Smooth muscle cell (in vitro differentiated cells): ENCODE measurements around the gene BSX. TPM values are rescaled to one million over a fixed set of nuclear protein-coding genes. Genes with fewer than 3 reads are reported as not detected.

Source experiments
- DNase-seq: peaks from one replicate; lab custom pipeline; 2025; ENCODE audit not compliant: unreplicated experiment; lab: John Stamatoyannopoulos, UW
- H2AFZ ChIP-seq: fragments of 200-600 bp; sonication (generic); 2 replicates; pipeline ENCODE4 v1.6.0; 2016; ENCODE audit warnings: antibody characterized with exemption, low read depth, mild to moderate bottlenecking
- H3F3A ChIP-seq: fragments of 200-600 bp; sonication (generic); 2 replicates; pipeline ENCODE4 v1.6.0; 2017; ENCODE audit warnings: antibody characterized with exemption, low read depth
- H3K27ac ChIP-seq: fragments of 200-600 bp; sonication (generic); 2 replicates; pipeline ENCODE4 v1.5.1; 2016; ENCODE audit warnings: low read depth, mild to moderate bottlenecking
- H3K27me3 ChIP-seq: fragments of 200-600 bp; sonication (generic); 2 replicates; pipeline ENCODE4 v1.6.1; 2016; ENCODE audit warnings: low read depth, mild to moderate bottlenecking
- H3K36me3 ChIP-seq: fragments of 200-600 bp; sonication (generic); 2 replicates; pipeline ENCODE4 v1.5.1; 2016; ENCODE audit warnings: low read depth
- H3K4me1 ChIP-seq: fragments of 200-600 bp; sonication (generic); 2 replicates; pipeline ENCODE4 v1.5.1; 2016; ENCODE audit warnings: low read depth
- H3K4me2 ChIP-seq: fragments of 200-600 bp; sonication (generic); 2 replicates; pipeline ENCODE4 v1.6.0; 2016; ENCODE audit warnings: mild to moderate bottlenecking
- H3K4me3 ChIP-seq: fragments of 200-600 bp; sonication (generic); 2 replicates; pipeline ENCODE4 v1.5.1; 2016; ENCODE audit warnings: mild to moderate bottlenecking
- H3K79me2 ChIP-seq: fragments of 200-600 bp; sonication (generic); 2 replicates; pipeline ENCODE4 v1.6.0; 2016; ENCODE audit warnings: low read depth, mild to moderate bottlenecking
- H3K9ac ChIP-seq: fragments of 200-600 bp; sonication (generic); 2 replicates; pipeline ENCODE4 v1.6.0; 2016; ENCODE audit warnings: low read depth
- H3K9me3 ChIP-seq: fragments of 200-600 bp; sonication (generic); replicated peaks from 2 replicates; pipeline ENCODE4 v1.5.1; 2016; ENCODE audit warnings: low read depth
- H4K20me1 ChIP-seq: fragments of 200-600 bp; sonication (generic); 2 replicates; pipeline ENCODE4 v1.6.0; 2016; ENCODE audit warnings: low read depth
- CTCF ChIP-seq: fragments of 200-600 bp; sonication (generic); IDR thresholded peaks from 2 replicates; pipeline ENCODE4 v1.5.1; 2017; ENCODE audit warnings: borderline replicate concordance, mild to moderate bottlenecking, antibody characterized with exemption; ENCODE audit not compliant: insufficient read depth, poor library complexity, severe bottlenecking
- WGBS: methylation state at CpG from one replicate; pipeline ENCODE4 v1.1.7; 2016; ENCODE audit warnings: low lambda C conversion rate; 5-methylcytosine and 5-hydroxymethylcytosine counted together
- polyA plus RNA-seq: library from polyadenylated mRNA; unstranded; fragments of >200 nt; fragmentation: Nextera tagmentation; extraction: Ambion mirVana; gene quantifications from 2 replicates; pipeline ENCODE4 v1.2.1, GENCODE V29; 2016
- total RNA-seq: library from RNA; depleted of rRNA; stranded (reverse); fragments of >200 nt; gene quantifications from 2 replicates; pipeline ENCODE4 v1.2.3, GENCODE V29; 2014

BSX gene
- total and polyA plus RNA-seq, 2 experiments from 2014 or later, result not detected

DNA sequence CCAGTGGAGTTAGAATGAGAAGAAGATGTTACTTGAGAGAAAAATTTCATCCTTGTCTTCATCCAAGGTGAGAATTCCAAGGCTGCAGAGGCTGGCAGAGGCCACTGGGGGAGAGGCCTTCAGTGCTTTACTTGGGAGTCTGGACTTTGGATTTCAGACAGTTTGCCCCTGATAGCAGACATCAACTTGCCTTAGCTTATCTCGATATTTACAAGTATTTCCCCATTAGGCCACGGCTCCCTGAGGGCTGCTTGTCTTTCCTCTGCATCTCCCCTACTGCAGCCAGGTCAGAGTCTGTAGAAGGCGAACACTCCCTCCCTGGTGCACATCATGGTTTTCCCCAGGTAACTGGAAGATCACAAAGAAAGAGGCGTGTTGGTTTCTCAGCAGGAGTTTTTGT, 29.9 kb upstream of the BSX start:
- Histone ChIP-seq H3K4me1 (no peaks in the 10 kb centered on the region), H3K79me2 (no peaks in the 10 kb centered on the region), H3K27me3 (peaks cover 17% of the 10 kb centered on the region), H4K20me1 (no peaks in the 10 kb centered on the region), H3K4me2 (no peak overlapping the region), H2AFZ (no peak overlapping the region), H3F3A (no peaks in the 10 kb centered on the region), H3K9me3 (no peaks in the 10 kb centered on the region), H3K36me3 (no peaks in the 10 kb centered on the region), H3K9ac (no peak overlapping the region), H3K4me3 (no peak overlapping the region), H3K27ac (no peak overlapping the region)
- 69% methylated on average over 4 of the region's 4 CpGs for WGBS
- TF ChIP-seq CTCF, result no peak
- DNase-seq, result no peak

GRCh38 chr11:123006860-123007542, 25.4 kb upstream of the BSX start:
- Histone ChIP-seq H3K4me1 (no peaks in the 10 kb centered on the region), H3K27me3 (peaks cover 2% of the 10 kb centered on the region), H3K9ac (no peak overlapping the region), H3K9me3 (no peaks in the 10 kb centered on the region), H3K79me2 (no peaks in the 10 kb centered on the region), H2AFZ (no peak overlapping the region), H3K4me2 (no peak overlapping the region), H3K36me3 (no peaks in the 10 kb centered on the region), H3K4me3 (no peak overlapping the region), H3F3A (no peaks in the 10 kb centered on the region), H4K20me1 (no peaks in the 10 kb centered on the region), H3K27ac (no peak overlapping the region)
- no peak for TF ChIP-seq CTCF
- DNase-seq, result no peak
- WGBS, result 88% methylated on average over 5 of the region's 5 CpGs

GRCh38 chr11:123000721-123001120, 19.1 kb upstream of the BSX start:
- TF ChIP-seq CTCF, result no peak
- no peak for DNase-seq
- 77% methylated on average over 5 of the region's 5 CpGs for WGBS
- Histone ChIP-seq H3K27ac (no peak overlapping the region), H3K4me1 (no peaks in the 10 kb centered on the region), H2AFZ (no peak overlapping the region), H3K9me3 (no peaks in the 10 kb centered on the region), H3K27me3 (peaks cover 14% of the 10 kb centered on the region), H3K4me3 (no peak overlapping the region), H3F3A (no peaks in the 10 kb centered on the region), H3K36me3 (no peaks in the 10 kb centered on the region), H3K79me2 (no peaks in the 10 kb centered on the region), H3K4me2 (no peak overlapping the region), H4K20me1 (no peaks in the 10 kb centered on the region), H3K9ac (no peak overlapping the region)
